Activated naive CD4-positive, alpha-beta T cell treated with Interleukin-2 at 50 U/mL for 16 hours (primary cell): ENCODE data around the gene EPHA7.

ENCODE experiments used
- DNase-seq: peaks from one replicate; pipeline ENCODE4 v3.0.0-alpha.2; 2020

Gene EPHA7

GRCh38 chr6:93392797-93393196, 26.6 kb downstream of the EPHA7 start:
- no peak for DNase-seq

DNA sequence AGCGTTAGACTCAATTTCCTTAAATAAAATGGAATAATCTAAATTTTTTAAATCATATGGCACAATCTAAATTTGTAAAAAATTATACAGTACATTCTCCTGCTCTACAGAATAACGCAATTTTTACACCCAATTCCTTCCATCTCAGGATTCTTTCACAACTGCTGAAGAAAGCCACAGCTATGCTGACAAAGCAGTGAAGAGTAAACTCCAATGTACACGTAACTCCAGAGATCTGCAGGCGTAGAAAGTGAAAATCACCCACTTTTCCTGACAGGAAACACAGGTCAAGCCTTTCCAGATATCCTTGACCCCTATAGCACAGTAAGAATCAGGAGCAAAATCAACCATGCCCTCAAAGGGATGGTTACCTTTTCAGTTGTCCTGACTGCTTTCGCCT, 27.4 kb downstream of the EPHA7 start:
- no peak for DNase-seq

DNA sequence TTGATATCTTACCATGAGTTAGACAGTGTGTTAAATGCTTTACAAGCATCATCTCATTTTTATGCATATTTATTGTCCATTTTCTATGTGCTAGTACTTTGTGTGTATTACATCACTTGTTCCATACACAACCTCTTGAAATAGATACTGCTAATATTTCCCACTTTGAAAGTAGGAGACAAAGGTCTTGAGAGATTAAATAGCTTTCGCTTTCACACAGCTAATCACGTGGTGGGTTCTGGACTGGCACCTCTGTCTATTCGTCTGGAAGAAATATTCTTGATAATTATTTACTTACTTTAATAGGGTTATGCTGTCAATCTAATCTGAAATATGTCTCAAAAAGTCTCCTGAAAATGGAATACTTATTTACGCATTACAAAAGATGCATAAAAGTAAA, 30.2 kb downstream of the EPHA7 start:
- DNase-seq: no peak

DNA sequence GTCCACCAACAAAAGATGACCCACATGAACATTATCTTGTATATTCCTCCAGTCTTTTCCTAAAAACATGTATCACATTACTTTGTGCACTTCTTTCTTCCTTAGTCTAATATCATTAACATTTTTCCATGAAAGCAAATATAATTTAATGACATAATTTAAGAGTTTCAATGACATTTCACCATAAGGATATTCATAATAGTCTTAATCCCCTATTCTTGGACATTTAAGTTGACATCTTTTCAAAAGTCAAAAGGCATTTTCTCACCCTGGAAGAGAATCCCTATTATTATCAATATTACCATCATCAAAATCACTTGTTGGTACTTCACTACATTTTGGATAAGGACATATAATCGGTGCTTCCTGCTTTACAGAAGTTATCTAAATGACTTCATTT, 31.3 kb downstream of the EPHA7 start:
- DNase-seq: no peak

- DNase-seq: no peak
Observed at GRCh38 chr6:93376026-93376540, 43.3 kb downstream of the EPHA7 start.

DNA sequence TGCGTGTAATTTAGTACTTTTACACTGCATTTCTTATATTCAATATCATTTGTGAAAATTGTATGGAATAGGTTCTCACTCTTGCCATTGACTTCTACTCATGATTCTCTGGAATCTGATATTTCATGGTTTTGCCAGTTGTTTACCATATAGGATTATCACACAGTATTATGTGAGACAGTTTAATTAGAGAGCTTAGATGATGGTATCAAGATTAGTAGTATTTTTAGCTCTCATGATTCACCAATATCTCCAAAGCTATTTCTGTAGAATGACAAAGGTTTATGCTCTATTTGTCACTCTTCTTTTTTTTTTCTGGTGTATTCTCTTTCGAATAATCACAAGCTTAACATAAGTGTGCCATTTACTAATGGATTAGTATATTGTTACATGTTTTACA, 45.9 kb downstream of the EPHA7 start:
- DNase-seq: no peak

DNA sequence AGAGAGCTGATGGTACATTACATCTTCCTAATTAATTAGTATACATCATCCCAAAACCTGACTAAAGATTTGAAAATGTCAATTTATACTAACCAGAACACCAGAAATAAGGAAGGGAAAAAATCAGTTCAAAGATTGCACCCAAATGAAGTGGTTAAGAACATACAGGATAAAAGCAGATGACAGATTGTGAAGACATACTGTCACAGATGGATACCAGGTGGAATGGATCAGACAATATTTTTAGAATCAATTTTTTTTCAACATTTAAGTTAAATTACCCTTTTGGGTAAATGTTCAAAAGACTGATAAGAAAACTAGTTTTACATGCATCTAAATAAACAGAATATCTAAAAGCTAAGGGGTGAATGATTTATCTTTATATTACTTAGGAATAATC, 47.6 kb downstream of the EPHA7 start:
- DNase-seq: no peak

- DNase-seq: no peak
Observed at GRCh38 chr6:93369586-93370134, 49.7 kb downstream of the EPHA7 start.

DNA sequence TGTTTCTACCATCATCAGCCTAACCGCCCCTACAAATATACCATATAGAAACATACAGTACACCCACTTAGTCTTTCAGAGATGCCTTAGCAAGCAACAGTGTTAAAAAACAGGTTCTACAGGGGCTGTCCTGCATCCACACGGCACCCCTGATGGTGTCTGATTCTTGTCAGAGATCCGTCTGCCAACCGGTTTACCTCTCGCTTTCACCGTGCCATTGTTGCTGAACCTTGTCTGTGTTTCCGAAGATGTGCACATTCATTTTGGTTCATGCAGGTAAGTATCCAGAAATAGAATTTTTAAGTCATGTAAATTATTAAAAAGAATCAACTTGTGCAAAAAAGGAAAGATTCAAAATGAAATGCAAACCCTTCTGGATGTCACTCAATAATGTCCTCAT, 52.9 kb downstream of the EPHA7 start:
- DNase-seq: no peak

- no peak for DNase-seq
Observed at GRCh38 chr6:93365445-93365844, 53.9 kb downstream of the EPHA7 start.

DNA sequence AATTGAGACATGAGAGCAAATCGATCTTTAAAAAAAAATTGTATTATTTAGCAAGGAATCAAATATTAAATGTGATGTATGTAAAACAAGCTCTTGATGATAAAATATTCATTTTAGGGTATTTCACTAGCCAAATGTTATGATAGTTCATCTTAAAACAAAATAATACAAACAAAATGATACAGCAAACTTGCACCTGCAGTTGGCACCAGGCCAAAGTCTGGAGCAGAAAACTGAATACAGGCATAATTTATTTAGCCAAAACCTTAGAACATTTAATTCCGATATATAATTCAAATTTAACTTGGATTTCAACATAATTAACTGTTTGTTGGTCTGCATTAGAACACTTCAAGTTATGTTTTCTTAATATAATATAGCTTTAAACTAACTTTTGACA, 60.9 kb downstream of the EPHA7 start:
- DNase-seq: no peak

DNA sequence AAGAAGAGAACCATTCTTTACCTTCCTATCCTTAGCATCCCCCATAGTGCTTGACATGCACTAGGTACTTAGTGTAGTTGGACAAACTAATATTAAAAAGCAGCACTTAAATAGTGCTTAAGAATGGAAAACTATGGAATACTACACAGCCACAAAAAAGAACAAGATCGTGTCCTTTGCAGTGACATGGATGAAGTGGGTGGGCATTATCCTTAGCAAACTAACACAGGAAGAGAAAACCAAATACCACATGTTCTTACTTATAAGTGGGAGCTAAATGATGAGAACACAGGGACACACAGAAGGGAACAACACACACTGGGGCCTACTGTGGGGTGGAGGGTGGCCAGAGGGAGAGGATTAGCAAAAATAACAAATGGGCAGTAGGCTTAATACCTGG, 66.8 kb downstream of the EPHA7 start:
- no peak for DNase-seq

DNA sequence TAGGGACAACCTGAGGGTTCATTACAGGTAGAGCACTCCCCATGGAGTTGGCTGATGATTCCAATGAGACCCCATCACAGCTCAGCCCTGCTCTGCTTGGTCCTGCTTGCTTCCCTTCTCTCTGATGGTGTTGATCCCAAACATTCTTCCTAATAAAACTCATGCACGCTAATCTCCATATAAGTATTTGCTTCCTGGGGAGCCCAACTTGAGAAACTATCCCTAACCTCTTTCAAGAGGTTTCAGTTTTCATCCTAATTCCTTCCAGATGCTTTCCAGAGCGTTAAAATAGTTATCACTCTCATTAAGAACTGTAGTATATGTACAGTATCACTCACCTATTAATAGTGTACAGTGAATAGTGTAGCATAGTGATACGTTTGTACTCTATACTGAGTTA, 68.1 kb downstream of the EPHA7 start:
- DNase-seq: no peak

GRCh38 chr6:93350774-93351173, 68.6 kb downstream of the EPHA7 start:
- DNase-seq: no peak

- no peak for DNase-seq
Observed at GRCh38 chr6:93344333-93344835, 75.0 kb downstream of the EPHA7 start.

DNA sequence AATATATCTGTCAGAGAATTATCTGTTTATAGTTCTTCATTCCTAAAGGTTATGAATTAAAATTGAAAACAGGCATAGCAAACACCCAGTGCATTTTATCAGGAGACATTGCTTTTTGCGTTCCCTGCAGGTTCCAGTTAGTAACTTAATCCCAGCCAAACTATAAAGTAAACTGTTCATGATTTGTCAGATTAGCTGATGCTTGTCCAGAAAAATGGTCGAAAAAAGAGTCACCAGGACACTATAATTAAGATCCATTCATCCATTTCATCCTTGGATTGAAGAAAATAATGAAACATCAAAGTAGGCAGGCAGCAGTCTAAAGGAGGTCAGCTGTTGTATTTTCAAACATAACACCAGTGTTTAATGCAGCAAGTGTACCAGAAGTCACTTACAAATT, 75.9 kb downstream of the EPHA7 start:
- no peak for DNase-seq

- DNase-seq: no peak
Observed at GRCh38 chr6:93341900-93342613, 77.3 kb downstream of the EPHA7 start.

DNA sequence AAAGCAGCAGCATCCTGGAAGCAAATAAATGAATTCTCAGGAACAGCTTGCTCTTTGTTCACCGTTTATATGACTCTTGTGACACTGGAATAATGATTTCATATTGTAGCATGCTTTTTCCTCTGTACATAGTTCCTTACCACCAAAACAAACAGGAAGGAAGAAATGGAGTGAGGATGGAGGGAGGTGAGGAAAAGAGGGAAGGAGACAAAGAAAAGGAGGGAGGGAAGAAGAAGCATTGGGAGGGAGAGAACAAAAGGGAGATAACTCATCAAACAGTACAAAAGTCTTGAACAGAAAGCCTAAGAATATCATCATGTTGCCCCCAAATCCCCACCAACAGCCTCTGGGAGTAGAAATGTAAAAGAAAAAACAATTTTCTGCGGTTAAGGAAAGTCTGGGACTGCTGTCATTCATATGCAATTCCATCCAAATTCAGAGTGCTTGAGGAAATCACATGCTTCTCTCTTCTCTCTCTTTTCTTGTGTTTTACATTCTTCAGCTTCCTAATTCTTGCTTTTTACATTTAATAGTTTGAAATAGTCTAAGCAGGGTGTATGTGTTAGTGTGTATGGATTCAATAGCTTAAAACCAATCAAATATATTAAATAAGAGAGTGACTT, 81.5 kb downstream of the EPHA7 start:
- no peak for DNase-seq

- DNase-seq: no peak
Observed at GRCh38 chr6:93337014-93337413, 82.3 kb downstream of the EPHA7 start.

DNA sequence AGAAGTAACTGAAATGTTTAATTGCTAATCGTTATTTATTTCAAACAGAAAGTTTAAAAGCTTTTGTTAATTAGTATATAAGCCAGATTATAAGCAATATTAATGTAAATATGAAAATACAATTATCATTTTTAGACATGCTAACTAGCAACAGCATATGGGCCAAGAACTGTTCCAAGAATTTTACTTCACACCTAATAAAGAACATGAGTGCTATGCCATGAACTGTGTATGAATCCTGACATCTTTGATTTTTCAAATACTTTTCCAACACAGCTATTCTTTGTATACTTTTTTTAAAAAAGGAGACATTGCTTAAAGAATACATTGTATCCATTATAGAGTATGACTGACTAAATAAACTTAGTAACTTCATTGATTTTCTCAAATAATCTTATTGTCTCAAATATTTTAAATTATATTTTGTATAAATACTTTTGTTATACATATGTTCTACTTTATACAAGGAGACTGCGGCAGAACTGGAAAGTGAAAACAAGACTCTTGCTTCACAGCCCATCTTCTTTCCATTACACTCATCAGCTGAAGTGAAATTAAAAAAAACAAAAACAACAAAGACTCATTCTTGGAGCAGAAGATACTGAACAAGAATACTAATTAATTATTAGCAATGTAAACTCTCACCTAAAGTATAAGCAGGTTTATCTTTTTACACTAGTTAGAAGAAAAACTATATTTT, 89.9 kb downstream of the EPHA7 start:
- DNase-seq: no peak

DNA sequence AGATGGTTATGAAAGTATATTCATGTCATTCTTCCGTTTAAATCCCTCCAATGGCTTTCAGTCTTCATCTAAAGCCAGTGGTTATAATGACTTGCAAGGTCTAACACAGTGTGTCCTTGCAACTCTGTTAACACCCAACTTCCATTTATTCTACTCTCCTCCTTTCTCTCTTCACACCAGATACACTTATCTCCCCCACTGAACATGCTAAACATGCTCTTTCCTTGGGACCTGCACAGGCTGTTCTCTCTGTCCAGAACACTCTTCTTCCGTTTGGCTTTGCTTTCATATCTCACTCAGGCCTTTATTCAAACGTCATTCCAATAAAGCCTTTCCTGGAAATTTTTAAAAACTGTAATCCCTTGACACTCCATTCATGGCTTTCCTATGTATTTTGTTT, 91.5 kb downstream of the EPHA7 start:
- DNase-seq: no peak

DNA sequence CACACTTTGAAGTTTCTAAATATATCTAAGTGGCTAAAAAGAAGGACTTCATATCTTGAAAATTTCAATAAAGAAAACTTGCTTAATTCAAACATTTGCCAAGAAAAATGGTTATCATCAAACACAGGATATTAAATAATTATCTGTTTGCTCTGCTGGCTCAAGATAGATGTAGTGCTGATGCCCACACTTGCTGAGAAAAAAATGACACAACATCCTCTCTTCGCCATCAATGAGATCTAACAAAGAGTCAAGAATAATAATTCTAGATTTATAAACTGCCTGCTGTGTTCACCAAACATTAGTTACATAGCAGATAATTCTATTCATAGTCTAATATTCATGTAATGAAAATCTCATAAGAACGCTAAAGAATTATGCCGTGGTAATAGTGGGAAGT, 93.6 kb downstream of the EPHA7 start:
- DNase-seq: no peak

- DNase-seq: no peak
Observed at GRCh38 chr6:93323630-93324029, 95.7 kb downstream of the EPHA7 start.

DNA sequence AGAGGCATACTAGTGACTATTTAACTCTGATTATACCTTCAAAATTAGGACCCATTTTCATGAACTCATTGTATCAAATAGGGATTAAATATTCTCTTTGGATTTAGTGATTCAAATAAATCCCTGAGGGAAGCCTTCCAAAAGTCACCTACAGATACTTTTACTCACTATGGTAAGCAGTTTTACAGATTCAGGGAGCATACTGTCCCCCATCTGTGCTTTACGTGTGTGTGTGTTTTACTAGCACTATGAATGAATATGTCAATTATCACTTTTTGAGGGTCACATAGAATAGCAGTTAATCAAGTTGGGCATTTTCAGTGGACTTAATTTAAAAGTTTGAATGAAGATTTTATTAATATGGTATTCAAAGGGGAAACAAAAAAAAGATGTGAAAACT, 96.7 kb downstream of the EPHA7 start:
- DNase-seq: no peak
